Measurements from ENCODE around the gene FEM1B.

FEM1B gene

GRCh38 chr15:68285259-68285980 lies 7.9 kb downstream of the FEM1B start:
- H3K36me3 ChIP-seq (ENCODE audit: insufficient read depth, low read length), result peaks cover 9% of the 10 kb centered on the region
- H3K4me1 ChIP-seq (ENCODE audit: insufficient read depth, low read length), result peaks cover 11% of the 10 kb centered on the region
- H3K9me3 ChIP-seq (ENCODE audit: control insufficient read depth, insufficient read depth, low read length), result no peaks in the 10 kb centered on the region
- no peak overlapping the region for H3K9ac ChIP-seq (ENCODE audit: low read depth, low read length)

- H3K4me1 ChIP-seq (ENCODE audit: insufficient read depth, low read length), result peaks cover 7% of the 10 kb centered on the region
- peaks cover 15% of the 10 kb centered on the region for H3K36me3 ChIP-seq (ENCODE audit: insufficient read depth, low read length)
- H3K9ac ChIP-seq (ENCODE audit: low read depth, low read length), result no peak overlapping the region
- no peaks in the 10 kb centered on the region for H3K9me3 ChIP-seq (ENCODE audit: control insufficient read depth, insufficient read depth, low read length)
These were observed 8.7 kb downstream of the FEM1B start for GRCh38 chr15:68286256-68286655.

- no peak overlapping the region for H3K9ac ChIP-seq (ENCODE audit: low read depth, low read length)
- peaks cover 15% of the 10 kb centered on the region for H3K36me3 ChIP-seq (ENCODE audit: insufficient read depth, low read length)
- no peaks in the 10 kb centered on the region; the same call in 1 of the 2 replicates for H3K4me1 ChIP-seq (ENCODE audit: insufficient read depth, low read length)
- H3K9me3 ChIP-seq (ENCODE audit: control insufficient read depth, insufficient read depth, low read length), result no peaks in the 10 kb centered on the region
These were observed 11.5 kb downstream of the FEM1B start for GRCh38 chr15:68289057-68289456.

GRCh38 chr15:68289621-68290352 lies 12.2 kb downstream of the FEM1B start:
- H3K4me1 ChIP-seq (ENCODE audit: insufficient read depth, low read length), result no peaks in the 10 kb centered on the region; the same call in 1 of the 2 replicates
- no peaks in the 10 kb centered on the region for H3K9me3 ChIP-seq (ENCODE audit: control insufficient read depth, insufficient read depth, low read length)
- H3K9ac ChIP-seq (ENCODE audit: low read depth, low read length), result no peak overlapping the region
- peaks cover 14% of the 10 kb centered on the region for H3K36me3 ChIP-seq (ENCODE audit: insufficient read depth, low read length)

GRCh38 chr15:68290715-68291114 lies 13.2 kb downstream of the FEM1B start:
- Histone ChIP-seq H3K4me1 (ENCODE audit: insufficient read depth, low read length) (no peaks in the 10 kb centered on the region; the same call in 1 of the 2 replicates), H3K36me3 (ENCODE audit: insufficient read depth, low read length) (peaks cover 11% of the 10 kb centered on the region), H3K9me3 (ENCODE audit: control insufficient read depth, insufficient read depth, low read length) (no peaks in the 10 kb centered on the region), H3K9ac (ENCODE audit: low read depth, low read length) (no peak overlapping the region)

- H3K9ac ChIP-seq (ENCODE audit: low read depth, low read length), result no peak overlapping the region
- no peaks in the 10 kb centered on the region; the same call in 1 of the 2 replicates for H3K4me1 ChIP-seq (ENCODE audit: insufficient read depth, low read length)
- H3K36me3 ChIP-seq (ENCODE audit: insufficient read depth, low read length), result peaks cover 11% of the 10 kb centered on the region
- H3K9me3 ChIP-seq (ENCODE audit: control insufficient read depth, insufficient read depth, low read length), result no peaks in the 10 kb centered on the region
These were observed 14.7 kb downstream of the FEM1B start for GRCh38 chr15:68292157-68292781.

- no peaks in the 10 kb centered on the region; the same call in 1 of the 2 replicates for H3K4me1 ChIP-seq (ENCODE audit: insufficient read depth, low read length)
- no peak overlapping the region for H3K9ac ChIP-seq (ENCODE audit: low read depth, low read length)
- peaks cover 11% of the 10 kb centered on the region for H3K36me3 ChIP-seq (ENCODE audit: insufficient read depth, low read length)
- H3K9me3 ChIP-seq (ENCODE audit: control insufficient read depth, insufficient read depth, low read length), result no peaks in the 10 kb centered on the region
These were observed 15.4 kb downstream of the FEM1B start for GRCh38 chr15:68292967-68293366.

GRCh38 chr15:68295014-68295805 lies 17.7 kb downstream of the FEM1B start:
- no peaks in the 10 kb centered on the region for H3K4me1 ChIP-seq (ENCODE audit: insufficient read depth, low read length)
- H3K9me3 ChIP-seq (ENCODE audit: control insufficient read depth, insufficient read depth, low read length), result no peaks in the 10 kb centered on the region
- H3K36me3 ChIP-seq (ENCODE audit: insufficient read depth, low read length), result peaks cover 6% of the 10 kb centered on the region; the same call in 1 of the 2 replicates
- H3K9ac ChIP-seq (ENCODE audit: low read depth, low read length), result no peak overlapping the region

- no peaks in the 10 kb centered on the region for H3K9me3 ChIP-seq (ENCODE audit: control insufficient read depth, insufficient read depth, low read length)
- H3K4me1 ChIP-seq (ENCODE audit: insufficient read depth, low read length), result no peaks in the 10 kb centered on the region
- no peaks in the 10 kb centered on the region for H3K36me3 ChIP-seq (ENCODE audit: insufficient read depth, low read length)
- no peak overlapping the region for H3K9ac ChIP-seq (ENCODE audit: low read depth, low read length)
These were observed 20.8 kb downstream of the FEM1B start for GRCh38 chr15:68298336-68298735.

GRCh38 chr15:68298882-68299381 lies 21.4 kb downstream of the FEM1B start:
- H3K4me1 ChIP-seq (ENCODE audit: insufficient read depth, low read length), result no peaks in the 10 kb centered on the region; the same call in 1 of the 2 replicates
- H3K36me3 ChIP-seq (ENCODE audit: insufficient read depth, low read length), result no peaks in the 10 kb centered on the region
- H3K9me3 ChIP-seq (ENCODE audit: control insufficient read depth, insufficient read depth, low read length), result no peaks in the 10 kb centered on the region
- no peak overlapping the region for H3K9ac ChIP-seq (ENCODE audit: low read depth, low read length)

GRCh38 chr15:68299436-68299835 lies 21.9 kb downstream of the FEM1B start:
- Histone ChIP-seq H3K9ac (ENCODE audit: low read depth, low read length) (no peak overlapping the region), H3K36me3 (ENCODE audit: insufficient read depth, low read length) (no peaks in the 10 kb centered on the region), H3K9me3 (ENCODE audit: control insufficient read depth, insufficient read depth, low read length) (no peaks in the 10 kb centered on the region), H3K4me1 (ENCODE audit: insufficient read depth, low read length) (no peaks in the 10 kb centered on the region; the same call in 1 of the 2 replicates)

GRCh38 chr15:68300115-68300940 lies 22.8 kb downstream of the FEM1B start:
- Histone ChIP-seq H3K36me3 (ENCODE audit: insufficient read depth, low read length) (no peaks in the 10 kb centered on the region), H3K4me1 (ENCODE audit: insufficient read depth, low read length) (peaks cover 5% of the 10 kb centered on the region; the same call in 1 of the 2 replicates), H3K9ac (ENCODE audit: low read depth, low read length) (no peak overlapping the region), H3K9me3 (ENCODE audit: control insufficient read depth, insufficient read depth, low read length) (no peaks in the 10 kb centered on the region)

- Histone ChIP-seq H3K4me1 (ENCODE audit: insufficient read depth, low read length) (peaks cover 8% of the 10 kb centered on the region; the same call in 1 of the 2 replicates), H3K36me3 (ENCODE audit: insufficient read depth, low read length) (no peaks in the 10 kb centered on the region), H3K9me3 (ENCODE audit: control insufficient read depth, insufficient read depth, low read length) (no peaks in the 10 kb centered on the region), H3K9ac (ENCODE audit: low read depth, low read length) (no peak overlapping the region)
These were observed 23.8 kb downstream of the FEM1B start for GRCh38 chr15:68301301-68301700.

Measured in ES-I3 (cell line).